TTC549 (cell line): ENCODE data around the gene GOSR1.
"Not testable (repeated sequence)": the region's sequence is repeated elsewhere in the genome, so short reads cannot be mapped to it uniquely, and the experiment has no call there.

ENCODE experiments used
- FAIRE-seq: peaks from 2 replicates; lab custom pipeline; 2012; peaks lifted over from hg19 to GRCh38; lab: Jason Lieb, UNC

Gene GOSR1

GRCh38 chr17:30506481-30506880 is 29.3 kb downstream of the GOSR1 start:
- FAIRE-seq, result no peak

DNA sequence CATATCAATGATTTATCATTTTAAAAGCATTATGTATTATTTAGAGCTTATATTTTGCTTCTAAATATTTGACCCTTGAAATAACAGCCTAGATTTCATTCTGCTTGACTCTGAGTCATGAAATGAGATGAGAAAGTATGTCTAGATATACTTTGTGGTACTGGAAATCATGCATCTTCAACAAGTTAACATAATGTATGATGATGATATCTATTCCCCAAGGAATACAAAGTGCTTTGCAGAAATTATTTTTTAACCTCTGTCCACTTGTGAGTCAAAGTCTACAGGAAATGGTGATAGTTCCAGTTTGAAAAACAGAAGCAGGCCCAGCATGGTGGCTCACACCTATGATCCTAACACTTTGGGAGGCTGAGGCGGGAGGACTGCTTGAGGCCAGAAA is 36.1 kb downstream of the GOSR1 start:
- no peak for FAIRE-seq

- no peak for FAIRE-seq
Observed at GRCh38 chr17:30514895-30515596, 37.8 kb downstream of the GOSR1 start.

GRCh38 chr17:30517786-30518185 is 40.6 kb downstream of the GOSR1 start:
- FAIRE-seq, result no peak

DNA sequence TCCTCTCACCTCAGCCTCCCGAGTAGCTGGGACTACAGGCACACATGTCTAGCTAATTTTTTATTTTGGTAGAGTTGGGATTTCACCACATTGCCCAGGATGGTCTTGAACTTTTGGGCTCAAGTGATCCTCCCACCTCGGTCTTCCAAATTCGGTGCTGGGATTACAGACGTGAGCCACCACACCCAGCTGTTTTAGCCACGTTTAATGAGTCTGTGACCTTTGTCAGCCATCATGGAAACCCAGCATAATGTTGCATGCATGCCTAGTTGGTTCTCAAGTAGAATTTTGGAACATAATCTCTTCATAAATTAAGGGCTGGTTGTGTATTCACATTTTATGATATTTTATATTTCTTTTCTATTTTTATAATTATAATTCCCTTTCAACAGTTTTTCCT is 42.0 kb downstream of the GOSR1 start:
- no peak for FAIRE-seq

DNA sequence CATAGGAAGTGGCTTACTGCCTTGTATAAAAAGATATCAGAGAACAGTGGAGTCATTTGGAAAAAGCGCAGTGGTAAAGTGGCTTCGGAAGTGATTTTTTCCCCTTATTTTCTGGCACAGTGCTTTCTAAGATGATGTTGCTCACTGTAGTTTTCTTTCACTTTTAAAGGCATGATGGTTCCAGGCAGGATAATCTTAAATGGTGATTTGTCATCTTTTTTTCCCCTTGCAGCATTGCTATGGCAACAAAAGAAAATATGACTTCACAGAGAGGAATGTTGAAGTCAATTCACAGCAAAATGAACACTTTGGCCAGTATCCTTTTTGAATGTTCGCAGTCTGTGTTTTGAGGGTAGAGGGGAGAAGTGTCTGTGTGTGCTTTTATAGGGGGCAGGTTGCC is 42.5 kb downstream of the GOSR1 start:
- no peak for FAIRE-seq

DNA sequence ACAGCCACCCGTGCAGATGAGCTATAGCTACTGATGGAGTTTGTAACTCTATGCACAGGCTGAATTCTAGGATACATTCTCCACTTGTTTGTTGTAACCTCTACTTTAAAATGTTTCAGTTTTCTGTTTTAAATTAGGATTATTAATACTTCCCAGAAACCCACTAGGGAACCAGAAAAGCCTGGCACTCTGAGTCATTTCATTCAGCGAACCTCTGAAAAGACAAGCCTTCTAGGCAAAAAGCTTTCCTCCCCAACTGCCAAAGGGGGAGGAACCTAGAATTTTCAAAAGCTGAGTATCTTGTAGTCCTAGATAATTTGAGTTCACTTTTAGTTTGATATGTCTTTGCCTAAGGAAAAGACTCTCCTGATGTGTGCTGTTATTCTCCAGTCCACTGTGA is 43.2 kb downstream of the GOSR1 start:
- FAIRE-seq, result no peak

DNA sequence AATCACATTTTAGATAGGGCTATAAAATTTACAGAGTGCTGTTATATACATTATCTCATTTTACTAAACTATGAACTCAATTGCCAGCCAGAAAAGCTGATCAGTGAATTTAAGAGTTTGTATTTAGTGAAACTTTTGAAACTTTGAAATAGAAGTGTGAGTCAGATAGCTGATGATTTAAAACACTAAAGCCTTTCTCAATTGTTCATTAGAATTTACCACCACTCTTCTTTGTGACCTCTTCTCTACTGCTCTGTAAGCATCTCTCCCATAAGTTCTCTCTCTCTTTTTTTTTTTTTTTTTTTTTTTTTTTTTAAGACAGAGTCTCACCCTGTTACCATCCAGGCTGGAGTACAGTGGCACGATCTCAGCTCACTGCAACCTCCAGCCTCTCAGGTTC is 43.7 kb downstream of the GOSR1 start:
- no peak for FAIRE-seq

DNA sequence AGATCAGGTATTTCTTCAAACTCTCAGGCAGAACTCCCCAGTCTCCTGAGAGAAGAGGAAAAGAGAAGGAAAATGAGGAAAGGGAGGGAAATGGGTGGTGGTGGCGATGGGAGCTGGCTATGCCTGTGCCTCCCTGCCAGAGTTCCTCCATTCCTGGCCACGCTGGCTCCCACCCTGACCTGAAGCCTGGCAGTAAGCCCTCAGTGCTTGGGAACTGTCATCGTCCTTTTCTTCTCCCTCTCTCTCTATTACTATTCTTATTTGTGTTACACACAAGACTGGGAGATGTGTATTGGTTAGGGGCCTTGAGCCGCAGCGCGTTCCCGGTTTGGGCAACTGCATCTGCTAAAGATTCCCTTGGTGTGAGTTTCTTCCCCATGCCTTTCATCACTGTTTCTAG is 44.6 kb downstream of the GOSR1 start:
- no peak for FAIRE-seq

- FAIRE-seq, result not testable (repeated sequence)
Observed at GRCh38 chr17:30523236-30523635, 46.0 kb downstream of the GOSR1 start.

GRCh38 chr17:30524847-30525246 is 47.6 kb downstream of the GOSR1 start:
- FAIRE-seq, result no peak

DNA sequence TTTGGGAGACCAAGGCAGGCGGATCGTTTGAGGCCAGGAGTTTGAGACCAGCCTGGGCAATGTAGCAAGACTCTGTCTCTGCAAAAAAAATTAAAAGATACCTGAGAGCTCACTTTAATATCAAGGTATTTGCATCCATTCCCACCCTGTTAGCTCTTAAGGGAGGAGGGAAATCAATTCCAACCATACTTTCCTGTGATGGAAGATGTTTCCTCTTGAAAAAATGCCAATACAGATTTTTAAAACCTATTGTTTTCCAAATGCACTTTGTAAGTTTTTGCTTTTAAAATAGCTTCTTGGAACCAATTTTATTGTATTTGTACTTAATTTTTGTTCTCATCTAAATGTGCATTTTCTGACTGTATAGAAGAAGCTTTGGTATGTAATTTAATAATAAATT is 49.2 kb downstream of the GOSR1 start:
- no peak for FAIRE-seq

DNA sequence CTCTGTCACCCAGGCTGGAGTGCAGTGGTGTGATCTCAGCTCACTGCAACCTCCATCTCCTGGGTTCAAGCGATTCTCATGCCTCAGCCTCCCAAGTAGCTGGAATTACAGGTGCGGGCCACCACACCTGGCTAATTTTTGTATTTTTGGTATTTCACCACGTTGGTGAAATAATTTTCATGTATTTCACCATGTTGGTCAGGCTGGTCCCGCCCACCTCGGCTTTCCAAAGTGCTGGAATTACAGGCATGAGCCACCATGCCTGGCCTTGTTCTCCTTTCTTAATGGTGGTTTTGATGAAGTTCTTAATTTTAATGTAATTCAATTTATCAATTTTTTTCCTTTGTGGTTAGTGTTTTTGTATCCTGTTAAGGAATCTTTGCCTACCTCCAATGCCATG is 51.5 kb downstream of the GOSR1 start:
- FAIRE-seq, result not testable (repeated sequence)

DNA sequence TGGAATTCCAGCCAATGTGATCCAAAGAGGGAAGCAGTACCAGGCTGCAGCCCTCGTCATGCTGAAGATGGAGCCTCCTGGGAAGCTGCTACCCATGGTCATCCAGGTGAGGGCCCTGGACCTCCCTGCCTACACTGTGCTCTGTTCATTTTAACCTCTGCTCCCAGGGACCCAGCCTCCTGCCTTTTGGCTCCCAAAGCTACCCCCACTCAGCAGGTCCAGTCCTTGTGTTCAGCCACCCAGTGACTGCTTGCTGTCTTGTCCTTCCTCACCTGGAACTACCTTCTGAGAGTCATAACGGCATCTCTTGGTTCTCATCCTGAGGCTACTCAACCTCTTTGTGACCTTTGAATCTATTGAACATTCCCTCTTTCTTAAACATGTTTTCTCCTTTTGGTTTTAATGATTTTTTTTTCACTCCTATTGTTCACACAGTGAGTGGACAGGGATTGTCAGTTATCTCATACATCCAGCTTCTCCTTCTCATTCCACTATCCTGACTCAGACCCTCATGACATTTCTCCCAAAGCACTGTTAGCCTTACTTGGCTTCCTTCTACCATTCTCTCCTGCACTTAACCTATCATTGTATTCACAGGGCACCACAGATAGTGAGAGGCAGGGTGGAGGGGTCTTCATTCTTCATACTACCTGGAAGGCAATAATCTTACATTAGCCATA is 53.3 kb downstream of the GOSR1 start:
- no peak for FAIRE-seq

DNA sequence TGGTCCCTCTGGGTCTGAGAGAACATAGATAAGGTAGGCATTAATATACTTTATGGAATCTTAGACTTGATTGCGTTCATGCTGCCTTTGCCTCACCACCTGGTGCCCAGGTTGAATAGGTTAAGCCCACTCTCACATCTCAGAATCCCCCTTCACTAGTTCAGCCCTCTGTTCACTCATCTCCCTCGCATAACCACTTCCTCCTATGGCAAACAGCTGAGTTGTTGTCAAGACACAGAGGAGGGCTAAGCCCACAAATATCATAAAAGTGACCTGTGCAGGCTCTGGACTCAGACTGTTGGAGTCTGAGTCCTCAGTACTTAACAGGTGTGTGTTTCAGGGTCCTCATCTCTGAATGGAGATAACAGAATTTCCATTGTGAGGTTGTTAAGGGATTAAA is 55.7 kb downstream of the GOSR1 start:
- no peak for FAIRE-seq

DNA sequence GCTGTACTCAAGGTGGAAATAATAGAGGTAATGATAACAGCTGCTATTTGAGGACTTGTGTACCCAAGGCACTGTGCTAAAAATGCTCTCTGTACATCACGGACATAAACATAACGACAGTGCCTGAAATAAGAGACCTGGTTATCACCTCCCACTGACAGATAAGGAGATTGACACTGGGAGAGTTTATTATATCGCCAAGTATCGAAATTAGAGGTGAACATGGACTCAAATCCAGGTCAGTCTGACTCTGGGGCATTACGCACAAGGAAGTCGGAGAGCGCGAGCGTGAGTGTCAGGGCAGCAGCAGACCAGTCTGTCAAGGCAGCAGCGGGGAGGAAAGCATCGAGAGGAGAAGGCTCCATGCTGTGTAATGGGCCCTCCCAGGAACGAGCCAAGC is 57.1 kb downstream of the GOSR1 start:
- FAIRE-seq, result no peak

GRCh38 chr17:30534938-30535921 is 58.0 kb downstream of the GOSR1 start:
- FAIRE-seq, result no peak

- not testable (repeated sequence) for FAIRE-seq
Observed at GRCh38 chr17:30536846-30537245, 59.6 kb downstream of the GOSR1 start.

- not testable (repeated sequence) for FAIRE-seq
Observed at GRCh38 chr17:30537667-30538066, 60.5 kb downstream of the GOSR1 start.

DNA sequence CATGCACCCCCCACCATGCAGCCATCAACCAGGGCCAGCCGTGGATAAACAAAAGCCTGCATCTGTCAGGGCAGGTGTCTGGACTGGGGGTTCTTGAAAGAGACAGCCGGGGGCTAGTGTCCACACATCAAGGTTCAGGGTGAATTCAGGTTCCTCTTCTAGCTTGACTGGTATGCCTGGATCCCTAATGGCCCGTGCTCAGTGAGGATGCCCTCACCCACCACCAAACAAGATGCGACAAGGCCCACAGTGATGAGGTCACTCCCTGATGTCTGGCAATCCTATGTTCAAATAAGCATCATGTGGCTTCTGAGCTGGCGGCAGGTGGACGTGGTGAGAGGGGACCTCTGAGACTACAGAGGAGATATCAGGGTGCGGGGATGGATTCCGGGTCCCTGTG is 64.6 kb downstream of the GOSR1 start:
- FAIRE-seq, result no peak

GRCh38 chr17:30543456-30543855 is 66.2 kb downstream of the GOSR1 start:
- no peak for FAIRE-seq

DNA sequence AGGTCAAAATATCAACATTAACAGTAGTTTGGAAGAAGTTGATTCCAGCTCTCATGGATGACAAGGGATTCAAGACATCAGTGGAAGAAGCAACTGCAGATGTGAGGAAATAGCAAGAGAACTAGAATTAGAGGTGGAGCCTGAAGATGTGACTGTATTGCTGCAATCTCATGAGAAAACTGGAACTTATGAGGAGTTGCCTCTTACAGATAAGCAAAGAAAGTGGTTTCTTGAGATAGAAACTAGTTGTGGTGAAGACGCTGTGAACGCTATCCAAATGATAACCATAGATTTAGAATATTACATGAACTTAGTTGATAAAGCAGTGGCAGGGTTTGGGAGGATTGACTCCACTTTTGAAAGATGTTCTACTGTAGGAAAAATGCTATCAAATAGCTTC is 67.8 kb downstream of the GOSR1 start:
- FAIRE-seq, result no peak
